ENCODE results near the gene FABP1.

The FABP1 gene

GRCh38 chr2:88113069-88113468 lies 14.8 kb downstream of the FABP1 start:
- no peak for DNase-seq

- DNase-seq: no peak
Measured at GRCh38 chr2:88110830-88111229, 17.0 kb downstream of the FABP1 start.

GRCh38 chr2:88108796-88109195 lies 19.1 kb downstream of the FABP1 start:
- no peak for DNase-seq

- DNase-seq: no peak
Measured at GRCh38 chr2:88100489-88100858, 27.4 kb downstream of the FABP1 start.

- no peak for DNase-seq
Measured at GRCh38 chr2:88099798-88100488, 27.9 kb downstream of the FABP1 start.

- no peak for DNase-seq
Measured at GRCh38 chr2:88098558-88098900, 29.3 kb downstream of the FABP1 start.

- no peak for DNase-seq
Measured at GRCh38 chr2:88097891-88098557, 29.8 kb downstream of the FABP1 start.

GRCh38 chr2:88097192-88097591 lies 30.7 kb downstream of the FABP1 start:
- no peak for DNase-seq

GRCh38 chr2:88096708-88097107 lies 31.2 kb downstream of the FABP1 start:
- DNase-seq: no peak

GRCh38 chr2:88095022-88095421 lies 32.8 kb downstream of the FABP1 start:
- DNase-seq: no peak

GRCh38 chr2:88092773-88093172 lies 35.1 kb downstream of the FABP1 start:
- DNase-seq: no peak

- DNase-seq: no peak
Measured at GRCh38 chr2:88091943-88092342, 35.9 kb downstream of the FABP1 start.

- peak; percentile 64 to 68 for DNase-seq
Measured at GRCh38 chr2:88090446-88091283, 37.2 kb downstream of the FABP1 start.

GRCh38 chr2:88088999-88089398 lies 38.9 kb downstream of the FABP1 start:
- no peak for DNase-seq

GRCh38 chr2:88087763-88088162 lies 40.1 kb downstream of the FABP1 start:
- DNase-seq: no peak

GRCh38 chr2:88087073-88087472 lies 40.8 kb downstream of the FABP1 start:
- DNase-seq: no peak

GRCh38 chr2:88086401-88086800 lies 41.5 kb downstream of the FABP1 start:
- DNase-seq: no peak

GRCh38 chr2:88085602-88086001 lies 42.3 kb downstream of the FABP1 start:
- DNase-seq: no peak

- DNase-seq: no peak
Measured at GRCh38 chr2:88085099-88085498, 42.8 kb downstream of the FABP1 start.

GRCh38 chr2:88082781-88083180 lies 45.1 kb downstream of the FABP1 start:
- no peak for DNase-seq

GRCh38 chr2:88081924-88082608 lies 45.8 kb downstream of the FABP1 start:
- no peak for DNase-seq

- DNase-seq: no peak
Measured at GRCh38 chr2:88080545-88080944, 47.3 kb downstream of the FABP1 start.

- no peak for DNase-seq
Measured at GRCh38 chr2:88078643-88079172, 49.2 kb downstream of the FABP1 start.

Measured in activated CD4-positive, alpha-beta T cell treated with anti-CD3 and anti-CD28 coated beads for 4 hours (primary cell).